Fibroblast of pulmonary artery (primary cell): Measurements from ENCODE around the gene NKX2-1.
"Not testable (repeated sequence)": the region's sequence is repeated elsewhere in the genome, so short reads cannot be mapped to it uniquely, and the experiment has no call there.

Experiments
- DNase-seq: peaks from one replicate; pipeline ENCODE4 v3.0.0-alpha.2; 2010; ENCODE audit warnings: low read depth
- H3K4me3 ChIP-seq: replicated peaks from 2 replicates; pipeline ENCODE4 v1.5.1; 2011; ENCODE audit warnings: low read depth, mild to moderate bottlenecking, control low read depth, low read length, moderate library complexity
- CTCF ChIP-seq: IDR thresholded peaks from 2 replicates; pipeline ENCODE4 v1.5.1; 2011; ENCODE audit warnings: mild to moderate bottlenecking, control low read depth, low read length, inconsistent platforms; ENCODE audit errors: missing control alignments

NKX2-1 gene

DNA sequence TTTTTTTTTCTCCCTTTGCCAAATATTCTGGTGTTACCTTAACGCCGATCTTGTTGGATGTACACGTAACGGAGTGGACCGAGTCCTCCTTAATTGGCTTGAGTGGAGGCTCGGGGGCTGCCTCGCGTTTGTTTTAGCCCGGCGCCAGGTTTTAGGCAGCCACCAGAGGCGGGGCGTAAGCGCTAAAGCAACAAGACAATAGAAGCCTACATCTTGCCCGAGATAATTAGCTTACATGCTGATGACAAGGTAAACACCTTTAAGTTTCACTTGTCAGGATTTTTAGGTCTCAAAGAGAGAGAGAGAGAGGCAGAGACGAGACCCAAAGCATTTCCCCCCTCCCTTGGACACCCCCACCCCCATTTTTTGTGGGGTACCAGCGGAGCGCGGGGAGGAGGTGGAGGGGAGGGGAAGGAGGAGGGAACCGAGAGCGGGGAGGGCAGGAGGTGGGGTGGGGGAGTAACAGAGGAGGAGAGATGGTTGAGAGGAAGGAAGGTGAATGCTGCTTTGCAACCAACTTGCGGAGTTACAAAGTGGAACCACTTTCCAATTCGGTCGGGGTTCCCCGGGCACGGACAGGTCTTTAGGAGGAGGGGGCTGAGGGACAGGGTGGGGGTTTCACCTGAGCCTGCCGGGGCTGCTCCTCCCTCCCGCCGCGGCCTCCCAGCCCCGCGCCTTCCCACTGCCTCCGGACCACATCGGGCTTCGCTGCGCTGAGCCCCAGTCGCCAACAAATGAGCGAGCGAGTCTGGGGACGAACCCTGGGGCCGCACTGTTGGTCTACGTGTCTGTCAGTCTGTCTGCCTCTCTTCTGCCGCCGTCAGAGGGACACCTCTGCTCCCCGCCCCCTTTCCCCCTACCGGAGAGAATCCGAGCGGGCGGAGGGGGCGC is at the start of gene NKX2-1:
TSS of gene NKX2-1 (minus strand) at position 802 of the 891 bp plus-strand sequence. CDS start at position 699, 103 bp downstream.
- no peak within 1 kb of the TSS for H3K4me3 ChIP-seq
- DNase-seq: no peak
- no peak for TF ChIP-seq CTCF

DNA sequence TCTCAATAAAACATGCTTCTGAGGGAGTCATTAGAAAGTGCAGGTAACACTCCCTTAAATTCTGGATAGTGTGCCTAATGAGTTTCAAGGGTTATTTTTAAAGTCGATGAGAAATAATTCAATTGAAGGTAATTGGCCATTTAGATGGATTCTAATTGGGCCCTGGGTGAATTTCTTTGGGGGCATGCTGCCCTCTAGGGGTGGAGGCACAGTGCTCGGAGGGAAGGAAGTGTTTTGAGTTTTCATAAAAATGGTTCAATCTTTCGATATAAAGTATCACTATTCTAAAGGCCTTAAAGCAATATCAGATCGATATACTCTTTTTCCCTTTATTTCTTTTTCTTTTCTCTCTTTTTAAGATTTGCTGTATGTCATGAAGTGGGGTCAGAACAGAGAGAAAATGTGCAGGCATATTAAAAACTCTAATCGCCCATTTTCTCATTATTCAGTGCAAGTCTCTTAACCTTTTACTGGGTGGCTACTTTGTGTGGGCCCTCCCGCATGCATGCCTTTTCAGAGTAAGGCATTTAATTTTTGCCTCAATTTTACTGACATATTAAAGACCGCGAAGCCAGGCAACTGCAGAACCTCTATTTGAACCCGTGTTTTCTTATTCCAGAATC is 36.9 kb upstream of the NKX2-1 start:
- DNase-seq: peak; percentile 21
- no peak overlapping the region for H3K4me3 ChIP-seq
- TF ChIP-seq CTCF: peak; percentile 90

DNA sequence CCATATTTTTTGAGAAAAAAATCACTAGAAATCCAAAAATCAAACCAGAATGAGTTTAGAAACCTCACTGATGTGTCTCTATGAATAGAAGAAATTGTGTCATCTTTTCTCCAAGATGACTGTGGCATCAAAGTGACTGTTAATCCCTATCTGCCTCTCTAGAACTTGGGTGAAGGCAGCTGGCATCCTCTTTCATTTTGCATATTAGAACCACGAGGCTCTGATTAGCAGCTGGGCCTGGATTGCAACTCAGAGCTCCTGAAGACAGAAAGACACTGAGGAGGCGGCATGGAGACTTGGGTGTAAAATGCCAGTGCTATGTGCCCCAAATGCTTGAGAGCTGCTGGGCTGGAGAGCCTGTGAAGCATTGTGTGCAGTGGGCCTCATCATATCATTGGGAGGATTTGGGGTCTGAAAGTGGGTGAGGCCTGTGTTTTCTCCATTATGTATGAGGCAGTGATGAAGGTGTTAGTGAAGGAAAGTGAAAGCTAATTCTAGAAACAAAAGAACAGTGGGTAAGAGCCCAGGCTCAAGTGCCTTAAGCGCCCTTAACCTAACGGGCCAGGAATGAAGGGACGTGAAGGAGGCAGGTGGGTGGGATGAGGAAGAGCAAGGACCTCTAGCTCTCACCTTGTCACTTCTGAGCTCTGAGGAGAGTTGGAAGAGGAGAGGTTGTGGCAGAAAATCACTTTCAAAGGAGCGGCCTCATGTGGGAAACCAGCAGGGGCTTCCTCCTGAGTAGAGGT is 36.1 kb upstream of the NKX2-1 start:
- no peak for DNase-seq
- TF ChIP-seq CTCF: no peak
- no peak overlapping the region for H3K4me3 ChIP-seq

- peak; percentile 77 for TF ChIP-seq CTCF
- H3K4me3 ChIP-seq: no peak overlapping the region
- DNase-seq: peak; percentile 63
Measured at GRCh38 chr14:36553656-36554260, 33.7 kb upstream of the NKX2-1 start.

- DNase-seq: no peak
- TF ChIP-seq CTCF: no peak
- no peak overlapping the region for H3K4me3 ChIP-seq
Measured at GRCh38 chr14:36550899-36551298, 30.9 kb upstream of the NKX2-1 start.

- H3K4me3 ChIP-seq, DNase-seq: not testable (repeated sequence)
Measured at GRCh38 chr14:36544280-36544679, 24.2 kb upstream of the NKX2-1 start.

GRCh38 chr14:36538051-36538450 is 18.0 kb upstream of the NKX2-1 start:
- no peak for TF ChIP-seq CTCF
- H3K4me3 ChIP-seq: no peak overlapping the region
- DNase-seq: no peak
